ENCODE data around the gene KISS1R. TPM values are rescaled to one million over a fixed set of nuclear protein-coding genes. Genes with fewer than 3 reads are reported as not detected.

Gene KISS1R
- total RNA-seq, 1 experiment from 2014 or later = not detected

DNA sequence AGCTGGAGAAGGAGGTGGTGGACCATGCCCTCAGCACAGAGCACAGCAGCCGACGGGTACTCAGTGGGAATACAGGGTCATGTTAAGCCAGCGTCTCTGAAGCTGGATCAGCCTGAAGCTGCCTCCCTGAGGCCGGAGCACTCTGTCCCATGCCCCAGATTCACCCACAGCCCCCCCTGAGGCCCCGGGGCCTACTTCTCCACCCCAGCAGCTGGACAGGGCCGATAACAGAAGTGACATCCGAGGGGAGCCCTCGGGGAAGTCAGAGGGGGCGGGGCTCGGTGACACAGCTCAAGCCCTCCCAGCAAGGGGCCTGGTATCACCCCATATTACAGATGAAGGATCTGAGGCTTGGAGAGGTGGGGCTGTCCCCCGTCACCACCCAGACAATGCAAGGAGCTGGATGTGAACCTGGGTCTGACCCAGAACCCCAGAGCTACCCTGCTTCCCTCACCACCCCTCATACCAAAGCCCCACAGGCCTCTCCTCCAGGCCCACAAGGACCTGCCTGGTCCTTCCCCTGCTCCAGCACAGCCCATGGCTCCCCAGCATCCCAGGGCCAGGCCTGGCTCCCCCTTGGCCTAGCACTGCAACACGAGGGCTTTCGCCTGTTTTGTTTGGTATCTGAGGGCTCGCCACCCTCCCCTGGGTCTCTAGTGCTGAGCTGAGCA lies 9.8 kb upstream of the KISS1R start:
- Histone ChIP-seq H3K9ac (ENCODE audit: low read length) (no peak overlapping the region), H3K79me2 (ENCODE audit: low read length) (peaks cover 40% of the 10 kb centered on the region)
- peak; percentile 66 for DNase-seq

DNA sequence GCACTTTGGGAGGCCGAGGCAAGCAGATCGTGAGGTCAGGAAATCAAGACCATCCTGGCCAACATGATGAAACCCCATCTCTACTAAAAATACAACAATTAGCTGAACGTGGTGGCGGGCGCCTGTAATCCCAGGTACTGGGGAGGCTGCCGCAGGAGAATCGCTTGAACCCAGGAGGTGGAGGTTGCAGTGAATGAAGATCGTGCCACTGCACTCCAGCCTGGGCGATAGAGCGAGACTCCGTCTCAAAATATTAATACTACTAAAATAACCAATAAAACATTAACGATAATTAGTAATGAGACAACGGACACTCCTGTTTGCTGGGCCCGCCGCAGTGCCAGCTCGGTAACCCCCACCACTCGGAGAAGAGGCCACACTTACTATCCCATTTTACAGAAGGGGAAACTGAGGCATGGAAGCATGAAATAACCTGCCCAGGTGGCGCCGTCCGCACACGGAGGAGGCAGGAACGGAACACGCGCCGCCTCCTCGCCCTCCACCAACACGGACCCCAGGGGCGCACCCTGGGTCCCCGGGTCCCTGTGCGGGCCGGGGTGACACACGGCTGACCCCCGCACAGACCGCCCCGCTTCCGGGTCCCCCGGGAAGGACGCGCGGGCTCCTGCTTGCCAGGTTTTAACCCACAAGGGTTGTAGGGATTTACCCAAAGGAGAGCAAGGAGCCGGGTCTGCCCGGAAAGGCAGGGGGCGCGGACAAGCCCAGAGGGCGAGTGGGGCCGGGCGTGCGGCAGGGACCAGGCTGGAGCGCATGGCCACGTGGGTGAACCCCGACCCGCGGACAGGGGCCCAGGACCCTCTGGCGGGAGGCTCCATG lies 5.7 kb upstream of the KISS1R start:
- Histone ChIP-seq H3K79me2 (ENCODE audit: low read length) (peaks cover 45% of the 10 kb centered on the region), H3K4me1 (ENCODE audit: low read length) (peaks cover 17% of the 10 kb centered on the region)

More for the DNA sequence above, 9.8 kb upstream of the KISS1R start:
- no peak overlapping the region for H2AFZ ChIP-seq (ENCODE audit: low read length)
- no peak overlapping the region for H3K4me2 ChIP-seq (ENCODE audit: low read depth, low read length, poor library complexity, severe bottlenecking)
- no peaks in the 10 kb centered on the region for H3K9me2 ChIP-seq (replicated peaks; ENCODE audit: insufficient read depth, low read length)
- no peaks in the 10 kb centered on the region for H3K36me3 ChIP-seq (ENCODE audit: insufficient read depth, low read length)
- no peak overlapping the region for H3K27ac ChIP-seq (ENCODE audit: low read length)
- H3K27me3 ChIP-seq (ENCODE audit: low read length) = no peaks in the 10 kb centered on the region
- H3K9me3 ChIP-seq (ENCODE audit: low read length) = no peaks in the 10 kb centered on the region
- H4K20me1 ChIP-seq (ENCODE audit: insufficient read depth, low read depth, low read length) = no peaks in the 10 kb centered on the region
- no peak overlapping the region for H3K4me3 ChIP-seq (ENCODE audit: low read length)
- peaks cover 12% of the 10 kb centered on the region for H3K4me1 ChIP-seq (ENCODE audit: low read length)

DNA sequence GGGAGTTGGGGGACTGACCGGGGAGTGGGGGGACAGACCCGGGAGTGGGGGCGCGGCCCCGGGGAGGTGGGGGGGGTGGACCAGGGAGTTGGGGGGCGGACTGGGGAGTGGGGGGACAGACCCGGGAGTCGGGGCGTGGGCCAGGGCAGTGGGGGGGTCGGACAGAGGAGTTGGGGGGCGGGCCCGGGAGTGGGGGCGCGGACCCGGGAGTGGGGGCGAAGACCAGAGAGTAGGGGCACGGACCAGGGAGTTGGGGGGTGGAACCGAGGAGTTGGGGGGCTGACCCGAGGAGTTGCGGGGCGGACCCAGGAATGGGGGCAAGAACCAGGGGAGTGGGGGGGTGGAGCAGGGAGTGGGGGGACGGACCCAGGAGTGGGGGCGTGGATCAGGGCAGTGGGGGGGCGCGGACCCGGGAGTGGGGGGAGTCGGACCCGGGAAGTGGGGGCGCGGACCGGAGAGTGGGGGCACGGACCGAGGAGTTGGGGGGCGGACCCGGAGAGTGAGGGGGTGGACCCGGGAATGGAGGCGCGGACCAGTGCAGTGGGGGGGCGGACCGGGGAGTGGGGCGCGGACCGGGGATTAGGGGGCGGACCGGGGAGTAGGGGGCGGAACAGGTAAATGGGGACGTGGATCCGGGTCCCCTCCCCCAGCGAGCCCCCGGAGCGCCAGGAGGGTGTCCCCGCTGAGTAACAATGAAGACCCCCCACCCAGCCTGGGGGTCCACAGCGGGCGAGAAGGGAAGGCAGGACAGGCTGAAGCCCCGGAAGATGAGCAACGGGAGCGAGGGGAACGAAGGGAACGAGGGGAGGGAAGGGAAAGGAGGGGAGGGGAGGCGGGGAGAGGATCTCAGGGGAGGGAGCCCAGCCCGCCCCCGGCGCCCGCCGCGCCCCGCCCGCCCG lies 4.7 kb upstream of the KISS1R start:
- Histone ChIP-seq H3K4me1 (ENCODE audit: low read length) (peaks cover 17% of the 10 kb centered on the region), H3K4me2 (ENCODE audit: low read depth, low read length, poor library complexity, severe bottlenecking) (peak overlapping the region; percentile 84), H3K36me3 (ENCODE audit: insufficient read depth, low read length) (no peaks in the 10 kb centered on the region), H3K27me3 (ENCODE audit: low read length) (no peaks in the 10 kb centered on the region), H3K27ac (ENCODE audit: low read length) (peak overlapping the region; percentile 49; the same call in 1 of the 2 replicates), H3K9me3 (ENCODE audit: low read length) (no peaks in the 10 kb centered on the region), H3K79me2 (ENCODE audit: low read length) (peaks cover 40% of the 10 kb centered on the region), H3K4me3 (ENCODE audit: low read length) (peak overlapping the region; percentile 89), H3K9me2 (replicated peaks; ENCODE audit: insufficient read depth, low read length) (no peaks in the 10 kb centered on the region), H2AFZ (ENCODE audit: low read length) (no peak overlapping the region), H4K20me1 (ENCODE audit: insufficient read depth, low read depth, low read length) (no peaks in the 10 kb centered on the region), H3K9ac (ENCODE audit: low read length) (peak overlapping the region; percentile 93)
- peak; percentile 61 for DNase-seq

More for the DNA sequence above, 5.7 kb upstream of the KISS1R start:
- no peaks in the 10 kb centered on the region for H3K9me3 ChIP-seq (ENCODE audit: low read length)
- H3K9me2 ChIP-seq (replicated peaks; ENCODE audit: insufficient read depth, low read length) = no peaks in the 10 kb centered on the region
- no peak overlapping the region for H2AFZ ChIP-seq (ENCODE audit: low read length)
- H3K4me2 ChIP-seq (ENCODE audit: low read depth, low read length, poor library complexity, severe bottlenecking) = no peak overlapping the region
- no peak overlapping the region for H3K4me3 ChIP-seq (ENCODE audit: low read length)
- no peak overlapping the region for H3K27ac ChIP-seq (ENCODE audit: low read length)
- H3K27me3 ChIP-seq (ENCODE audit: low read length) = no peaks in the 10 kb centered on the region
- DNase-seq = no peak
- H3K36me3 ChIP-seq (ENCODE audit: insufficient read depth, low read length) = no peaks in the 10 kb centered on the region
- no peaks in the 10 kb centered on the region for H4K20me1 ChIP-seq (ENCODE audit: insufficient read depth, low read depth, low read length)
- no peak overlapping the region for H3K9ac ChIP-seq (ENCODE audit: low read length)

DNA sequence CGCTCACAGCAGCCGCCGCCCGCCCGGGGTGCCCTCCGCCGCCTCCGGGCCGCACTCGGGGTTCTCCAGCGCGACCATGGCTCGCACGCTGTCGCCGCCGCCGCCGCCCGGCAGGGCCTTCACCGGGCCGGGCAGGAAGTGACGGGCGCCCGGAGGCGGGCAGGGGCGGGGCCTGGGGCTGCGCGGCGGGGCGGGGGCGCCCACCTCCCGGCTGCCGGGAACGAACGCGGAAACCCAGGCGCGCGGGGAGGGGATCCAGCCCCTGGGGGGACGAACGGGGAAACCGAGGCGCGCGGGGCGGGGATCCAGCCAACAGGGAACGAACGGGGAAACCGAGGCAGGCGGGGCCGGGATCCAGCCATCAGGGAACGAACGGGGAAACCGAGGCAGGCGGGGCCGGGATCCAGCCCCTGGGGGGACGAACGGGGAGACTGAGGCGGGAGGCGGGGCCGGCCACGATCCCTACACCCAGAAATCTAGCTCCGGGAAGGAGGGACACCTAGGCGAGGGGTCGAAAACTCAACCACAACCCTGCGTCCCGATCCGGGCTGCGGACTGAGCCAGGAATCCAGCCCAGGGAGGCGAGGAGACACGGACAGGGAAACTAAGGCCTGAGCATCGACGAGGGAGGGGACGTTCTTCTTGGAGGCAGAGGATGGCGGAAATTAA lies 3.9 kb upstream of the KISS1R start, which contains the start of gene R3HDM4:
Gene R3HDM4 (minus strand): TSS at position 140 of the 669 bp plus-strand sequence. CDS start 62 bp downstream, at position 78.
- Histone ChIP-seq H3K27me3 (ENCODE audit: low read length) (no peaks in the 10 kb centered on the region), H3K79me2 (ENCODE audit: low read length) (peaks cover 34% of the 10 kb centered on the region), H4K20me1 (ENCODE audit: insufficient read depth, low read depth, low read length) (no peaks in the 10 kb centered on the region), H3K36me3 (ENCODE audit: insufficient read depth, low read length) (no peaks in the 10 kb centered on the region), H3K9me3 (ENCODE audit: low read length) (no peaks in the 10 kb centered on the region), H3K9ac (ENCODE audit: low read length) (peak within 1 kb of the TSS; percentile 93), H3K9me2 (replicated peaks; ENCODE audit: insufficient read depth, low read length) (no peaks in the 10 kb centered on the region), H3K4me1 (ENCODE audit: low read length) (peaks cover 17% of the 10 kb centered on the region), H2AFZ (ENCODE audit: low read length) (peak within 1 kb of the TSS; percentile 12), H3K27ac (ENCODE audit: low read length) (peak within 1 kb of the TSS; percentile 49; the same call in 1 of the 2 replicates), H3K4me2 (ENCODE audit: low read depth, low read length, poor library complexity, severe bottlenecking) (peak within 1 kb of the TSS; percentile 86), H3K4me3 (ENCODE audit: low read length) (peak within 1 kb of the TSS; percentile 95)
- peak; percentile 87 for DNase-seq

DNA sequence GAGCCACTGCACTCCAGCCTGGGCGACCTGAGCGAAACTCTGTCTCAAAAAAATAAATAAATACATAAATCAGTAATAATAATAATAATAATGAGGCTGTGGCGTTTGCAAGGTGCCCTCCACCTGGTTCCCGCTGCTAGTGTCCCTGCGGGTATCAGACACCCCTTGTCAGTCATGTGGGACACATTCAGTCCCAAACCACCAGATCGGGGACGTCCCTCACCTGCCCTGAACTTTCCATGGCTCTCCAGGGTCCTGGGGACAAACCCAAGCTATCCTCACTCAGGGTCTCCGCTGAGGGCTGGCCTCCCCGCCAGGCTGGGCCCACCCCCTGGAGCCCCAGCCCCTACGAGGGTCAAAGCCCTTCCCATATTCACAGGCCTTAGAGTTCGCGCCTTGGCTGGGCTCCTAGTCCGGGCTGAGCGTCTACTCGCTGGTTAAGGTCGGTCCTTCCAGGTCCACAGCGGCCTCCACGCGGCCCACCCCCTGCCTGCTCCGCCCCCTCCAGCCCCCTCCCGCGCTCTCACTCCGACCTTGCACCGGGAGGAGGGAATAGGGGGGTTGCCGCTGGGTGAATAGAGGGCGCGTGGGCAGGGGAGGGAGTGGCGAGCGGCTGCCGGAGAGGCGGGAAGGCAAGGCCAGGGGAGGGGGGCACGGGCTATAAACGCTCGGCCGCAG lies 349 bp upstream of the KISS1R start:
- Histone ChIP-seq H3K4me3 (ENCODE audit: low read length) (no peak overlapping the region), H3K27me3 (ENCODE audit: low read length) (no peaks in the 10 kb centered on the region), H3K79me2 (ENCODE audit: low read length) (peaks cover 8% of the 10 kb centered on the region), H3K4me2 (ENCODE audit: low read depth, low read length, poor library complexity, severe bottlenecking) (no peak overlapping the region), H3K9ac (ENCODE audit: low read length) (no peak overlapping the region), H3K4me1 (ENCODE audit: low read length) (peaks cover 11% of the 10 kb centered on the region), H4K20me1 (ENCODE audit: insufficient read depth, low read depth, low read length) (no peaks in the 10 kb centered on the region), H3K27ac (ENCODE audit: low read length) (no peak overlapping the region), H2AFZ (ENCODE audit: low read length) (no peak overlapping the region), H3K9me2 (replicated peaks; ENCODE audit: insufficient read depth, low read length) (no peaks in the 10 kb centered on the region), H3K9me3 (ENCODE audit: low read length) (no peaks in the 10 kb centered on the region), H3K36me3 (ENCODE audit: insufficient read depth, low read length) (no peaks in the 10 kb centered on the region)
- DNase-seq = no peak

DNA sequence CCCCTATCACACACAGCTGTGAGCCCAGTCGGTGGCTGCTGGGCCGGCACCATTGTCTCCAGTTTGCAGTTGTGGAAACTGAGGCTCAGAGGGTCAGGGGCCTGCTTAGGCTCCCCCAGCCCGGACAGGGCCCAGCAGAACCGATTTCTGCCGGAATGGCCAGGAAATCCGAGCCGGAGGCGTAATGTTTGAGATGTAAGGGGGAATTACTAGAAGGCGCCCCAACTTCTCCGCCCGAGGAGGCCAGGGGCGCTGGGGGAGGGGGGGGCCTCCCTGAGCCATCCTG lies 962 bp downstream of the KISS1R start:
- Histone ChIP-seq H3K9ac (ENCODE audit: low read length) (no peak overlapping the region), H4K20me1 (ENCODE audit: insufficient read depth, low read depth, low read length) (no peaks in the 10 kb centered on the region), H3K27me3 (ENCODE audit: low read length) (no peaks in the 10 kb centered on the region), H3K9me2 (replicated peaks; ENCODE audit: insufficient read depth, low read length) (no peaks in the 10 kb centered on the region), H3K79me2 (ENCODE audit: low read length) (peaks cover 4% of the 10 kb centered on the region), H3K4me2 (ENCODE audit: low read depth, low read length, poor library complexity, severe bottlenecking) (no peak overlapping the region), H3K27ac (ENCODE audit: low read length) (no peak overlapping the region), H3K4me1 (ENCODE audit: low read length) (peaks cover 11% of the 10 kb centered on the region), H2AFZ (ENCODE audit: low read length) (no peak overlapping the region), H3K36me3 (ENCODE audit: insufficient read depth, low read length) (no peaks in the 10 kb centered on the region), H3K9me3 (ENCODE audit: low read length) (no peaks in the 10 kb centered on the region), H3K4me3 (ENCODE audit: low read length) (no peak overlapping the region)
- no peak for DNase-seq

DNA sequence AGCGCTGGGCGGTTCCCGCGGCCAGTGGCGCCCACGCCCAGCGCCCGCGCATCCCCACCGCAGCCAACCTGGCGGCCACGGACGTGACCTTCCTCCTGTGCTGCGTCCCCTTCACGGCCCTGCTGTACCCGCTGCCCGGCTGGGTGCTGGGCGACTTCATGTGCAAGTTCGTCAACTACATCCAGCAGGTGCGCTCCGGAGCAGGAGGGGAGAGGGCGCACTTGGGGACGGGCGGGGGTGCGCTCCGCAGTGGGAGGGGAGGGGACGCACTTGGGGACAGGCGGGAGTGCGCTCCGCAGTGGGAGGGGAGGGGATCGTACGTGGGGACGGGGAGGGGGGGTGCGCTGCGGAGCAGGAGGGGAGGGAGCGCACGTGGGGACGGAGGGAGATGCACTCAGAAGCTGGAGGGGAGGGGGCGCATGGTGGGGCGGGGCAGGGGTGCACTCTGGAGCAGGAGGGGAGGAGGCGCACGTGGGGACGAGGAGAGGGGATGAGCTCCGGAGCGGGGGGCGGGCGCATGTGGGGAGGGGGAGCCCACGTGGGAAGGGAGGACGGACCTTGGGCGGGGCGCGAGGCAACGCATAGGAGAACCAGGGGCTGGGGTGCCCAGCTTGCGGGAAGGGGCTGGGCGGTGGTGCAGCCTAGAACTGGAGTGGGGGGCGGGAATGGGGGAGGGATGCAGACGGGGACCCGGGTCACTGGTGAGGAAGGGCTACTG lies 1.5 kb downstream of the KISS1R start:
- H4K20me1 ChIP-seq (ENCODE audit: insufficient read depth, low read depth, low read length) = no peaks in the 10 kb centered on the region
- H3K79me2 ChIP-seq (ENCODE audit: low read length) = no peaks in the 10 kb centered on the region; the same call in 1 of the 2 replicates
- H3K27me3 ChIP-seq (ENCODE audit: low read length) = no peaks in the 10 kb centered on the region
- no peak overlapping the region for H3K4me2 ChIP-seq (ENCODE audit: low read depth, low read length, poor library complexity, severe bottlenecking)
- H3K9me3 ChIP-seq (ENCODE audit: low read length) = no peaks in the 10 kb centered on the region
- no peak overlapping the region for H3K27ac ChIP-seq (ENCODE audit: low read length)
- no peak overlapping the region for H2AFZ ChIP-seq (ENCODE audit: low read length)
- no peaks in the 10 kb centered on the region for H3K9me2 ChIP-seq (replicated peaks; ENCODE audit: insufficient read depth, low read length)
- H3K4me3 ChIP-seq (ENCODE audit: low read length) = no peak overlapping the region
- H3K9ac ChIP-seq (ENCODE audit: low read length) = no peak overlapping the region
- H3K36me3 ChIP-seq (ENCODE audit: insufficient read depth, low read length) = no peaks in the 10 kb centered on the region
- peaks cover 7% of the 10 kb centered on the region for H3K4me1 ChIP-seq (ENCODE audit: low read length)
- DNase-seq = no peak

Measured in Karpas-422 (cell line).